K562 (cell line): ENCODE data around the gene RNF186. TPM values are rescaled to one million over a fixed set of nuclear protein-coding genes. Genes with fewer than 3 reads are reported as not detected.

Experiments used
- ATAC-seq: fragments of 200-7000 bp; cut with Tn5 transposase; 3 replicates; pipeline ENCODE4 v1.9.1; 2020; ENCODE audit warnings: moderate library complexity
- BruUV-seq: library from RNA; stranded (reverse); fragments of 400-500 nt; replicated peaks from 2 replicates; lab custom pipeline; 2021; lab: Mats Ljungman, UMichigan
- CTCF ChIA-PET: fragments of 300-600 bp; formaldehyde crosslinking; extraction: SDS; loops from one replicate; lab custom pipeline; 2021; ENCODE audit warnings: low intra/inter-chr PET ratio; lab: Yijun Ruan, JAX
- POLR2A ChIA-PET: fragments of 300-600, 350-650 bp; sonication (Branson Sonifier 250); formaldehyde crosslinking; extraction: SDS; loops from one replicate; lab custom pipeline; 2021; ENCODE audit warnings: antibody characterized with exemption, inconsistent platforms; lab: Yijun Ruan, JAX
- DNase-seq, 4 experiments: peaks; one replicate each; pipeline versions ENCODE4 v3.0.0 to v3.0.0-alpha.2; 2011 to 2018; ENCODE audit warnings: low spot score in 3 of 4, mixed read lengths in 3 of 4; ENCODE audit errors: extremely low read depth in 1 of 4
- FAIRE-seq: peaks from 2 replicates; lab custom pipeline; 2011; peaks lifted over from hg19 to GRCh38; lab: Jason Lieb, UNC
- H2AFZ ChIP-seq: 2 replicates; pipeline ENCODE4 v1.6.0; 2011; ENCODE audit warnings: low read depth, low read length, control low read depth, inconsistent platforms
- H3K27ac ChIP-seq: fragments of 200-600 bp; 3 replicates; pipeline ENCODE4 v1.8.0; 2011; ENCODE audit warnings: low read depth, mild to moderate bottlenecking, control low read depth, inconsistent platforms, low read length, moderate library complexity, mixed read lengths; ENCODE audit errors: extremely low read depth
- H3K27me3 ChIP-seq, 2 experiments: fragments of 300-600 bp in 1 of 2; 2 replicates in 1 of 2; 3 replicates in 1 of 2; pipeline versions ENCODE4 v1.6.0 to v1.8.0; 2011; ENCODE audit warnings: inconsistent platforms in 2 of 2, low read length in 2 of 2, mild to moderate bottlenecking in 1 of 2, mixed read lengths in 1 of 2, moderate library complexity in 1 of 2; ENCODE audit not compliant: control insufficient read depth in 2 of 2, insufficient read depth in 2 of 2
- H3K36me3 ChIP-seq: fragments of 300-600 bp; 3 replicates; pipeline ENCODE4 v1.8.0; 2011; ENCODE audit warnings: mild to moderate bottlenecking, low read length, inconsistent platforms; ENCODE audit not compliant: control insufficient read depth, insufficient read depth
- H3K4me1 ChIP-seq, 2 experiments: fragments of 200-600 bp in 1 of 2; replicated peaks in 1 of 2; 2 replicates in 1 of 2; 3 replicates in 1 of 2; pipeline versions ENCODE4 v1.5.1 to v1.8.0; 2011; ENCODE audit warnings: inconsistent platforms in 2 of 2, low read length in 2 of 2, mild to moderate bottlenecking in 1 of 2, mixed read lengths in 1 of 2, moderate library complexity in 1 of 2; ENCODE audit not compliant: control insufficient read depth in 2 of 2, insufficient read depth in 2 of 2
- H3K4me2 ChIP-seq: 2 replicates; pipeline ENCODE4 v1.6.1; 2011; ENCODE audit warnings: low read length, control low read depth, inconsistent platforms, mixed read lengths; ENCODE audit not compliant: insufficient read depth
- H3K4me3 ChIP-seq: fragments of 200-600 bp; sonication (generic), shearing (Covaris generic); 2 replicates; pipeline ENCODE4 v1.5.1; 2016; ENCODE audit warnings: control low read depth, inconsistent platforms
- H3K79me2 ChIP-seq: fragments of 200-600 bp; 3 replicates; pipeline ENCODE4 v1.8.0; 2011; ENCODE audit warnings: low read length, inconsistent platforms; ENCODE audit not compliant: control insufficient read depth, insufficient read depth
- H3K9ac ChIP-seq, 2 experiments: 2 replicates each; pipeline versions ENCODE4 v1.6.0 to v1.6.1; 2011; ENCODE audit warnings: low read depth in 2 of 2, low read length in 2 of 2, control low read depth in 1 of 2, inconsistent platforms in 1 of 2, mild to moderate bottlenecking in 1 of 2, mixed read lengths in 1 of 2; ENCODE audit not compliant: insufficient read depth in 1 of 2
- H3K9me1 ChIP-seq: one replicate; pipeline ENCODE4 v1.6.0; 2011; ENCODE audit warnings: inconsistent platforms, mild to moderate bottlenecking, low read length, moderate library complexity; ENCODE audit not compliant: control insufficient read depth, insufficient read depth
- H3K9me3 ChIP-seq: replicated peaks from 2 replicates; pipeline ENCODE4 v1.5.1; 2011; ENCODE audit warnings: low read depth, low read length, inconsistent platforms; ENCODE audit not compliant: control insufficient read depth, insufficient read depth
- H4K20me1 ChIP-seq: replicated peaks from 2 replicates; pipeline ENCODE4 v1.6.1; 2011; ENCODE audit warnings: low read length, inconsistent platforms, mixed read lengths; ENCODE audit not compliant: control insufficient read depth, insufficient read depth
- EHMT2 ChIP-seq: fragments of 450-650 bp; IDR thresholded peaks from 2 replicates; pipeline ENCODE4 v1.6.1; 2018; ENCODE audit warnings: antibody characterized with exemption
- MIER1 ChIP-seq: fragments of 450-650 bp; IDR thresholded peaks from 2 replicates; pipeline ENCODE4 v1.6.1; 2016; ENCODE audit warnings: antibody characterized with exemption, mild to moderate bottlenecking, low read depth
- WGBS: fragments of 100-300 bp; shearing (Covaris generic); methylation state at CpG from one replicate; pipeline ENCODE4 v1.1.6; 2016; ENCODE audit warnings: low coverage, mixed read lengths; ENCODE audit not compliant: insufficient coverage; ENCODE audit errors: missing lambda C conversion rate; 5-methylcytosine and 5-hydroxymethylcytosine counted together
- in situ Hi-C: fragments of 300-500 bp; cut with MboI; formaldehyde crosslinking; loops from 4 replicates; pipeline ENCODE4 v1.15.0; 2018; ENCODE audit warnings: inconsistent platforms, mixed read lengths
- intact Hi-C: fragments of 100-400 bp; cut with micrococcal nuclease; formaldehyde crosslinking; loops from 2 replicates; pipeline ENCODE4 v1.14.2; 2022
- polyA plus RNA-seq, 8 experiments: library from polyadenylated mRNA; depleted of rRNA in 4 of 8; stranded (reverse) in 5 of 8; unstranded in 3 of 8; fragments of >200 nt; fragmentation: Nextera tagmentation in 2 of 8; fragmentation: Illumina TruSeq in 1 of 8; extraction: Ambion mirVana in 2 of 8; extraction: Trizol in 1 of 8; gene quantifications; 2 replicates each; pipeline versions ENCODE4 v1.2.1 to v1.2.3, GENCODE V29; 2011 to 2014; ENCODE audit warnings: inconsistent platforms in 1 of 8, missing spikeins in 1 of 8
- total RNA-seq, 7 experiments: library from RNA; depleted of rRNA in 6 of 7; stranded (reverse); fragments of >200 nt in 6 of 7; fragmentation: Illumina TruSeq in 2 of 7; extraction: Trizol in 2 of 7; gene quantifications; 2 replicates each; pipeline versions ENCODE4 v1.2.1 to v1.2.3, GENCODE V29; 2011 to 2021; ENCODE audit warnings: low replicate concordance in 1 of 7
- TF ChIP-seq, protein P1 (sequence below): fragments of 450-650 bp; IDR thresholded peaks from 2 replicates; pipeline ENCODE4 v1.6.1; 2016
- TF ChIP-seq, protein P2 (sequence below), 2 experiments: fragments of 450-650 bp; formaldehyde crosslinking in 1 of 2; IDR thresholded peaks; 2 replicates each; pipeline versions ENCODE4 v1.4.0 to v1.6.1; 2014 to 2020; ENCODE audit warnings: mild to moderate bottlenecking in 2 of 2, borderline replicate concordance in 1 of 2, low read depth in 1 of 2
- TF ChIP-seq, protein P3 (sequence below): sonication (generic); formaldehyde crosslinking; IDR thresholded peaks from 2 replicates; pipeline ENCODE4 v1.8.0; 2022; ENCODE audit warnings: missing genetic modification reagents, mild to moderate bottlenecking, moderate library complexity, borderline replicate concordance

RNF186 gene
- total and polyA plus RNA-seq, 9 of the 15 experiments (the other 6 are each of a cell fraction or from before 2014, with no cell fraction given), result not detected

DNA sequence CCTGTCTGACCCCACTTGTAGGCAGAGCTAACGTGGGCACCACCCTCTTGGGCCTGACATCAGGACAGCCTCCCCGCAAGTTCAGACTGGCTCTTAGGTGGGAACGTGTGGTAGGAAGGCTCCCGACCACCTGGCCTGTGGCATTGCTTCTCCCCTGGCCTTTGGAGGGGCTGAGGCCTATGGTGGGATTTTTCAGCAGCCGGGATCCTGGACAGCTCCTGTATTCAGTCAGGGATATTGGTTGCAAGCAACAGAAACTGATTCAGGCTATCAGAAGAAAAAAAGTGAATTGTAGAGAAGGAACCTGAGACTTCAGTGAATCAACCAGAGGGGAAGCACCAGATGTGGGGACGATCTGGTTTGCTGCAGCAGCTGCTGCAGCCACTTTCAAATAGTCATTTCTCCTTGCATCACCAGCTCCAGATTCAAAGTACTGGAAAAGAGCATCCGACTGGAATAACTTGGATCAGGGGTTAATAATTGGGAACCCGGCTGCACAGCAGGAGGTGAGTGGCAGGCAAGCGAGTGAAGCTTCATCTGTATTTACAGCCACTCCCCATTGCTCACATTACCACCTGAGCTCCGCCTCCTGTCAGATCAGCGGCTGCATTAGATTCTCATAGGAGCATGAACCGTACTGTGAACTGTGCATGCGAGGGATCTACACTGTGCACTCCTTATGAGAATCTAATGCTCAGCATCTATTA is 5.9 kb downstream of the RNF186 start:
- no peak overlapping the region for H3K4me2 ChIP-seq
- POLR2A ChIA-PET, result no interaction called here
- intact Hi-C loops, result no loop called here
- H3K27me3 ChIP-seq, result peaks cover 39 to 53% of the 10 kb centered on the region in 2 experiments
- no TSS peak for BruUV-seq
- H3K9ac ChIP-seq, result no peak overlapping the region
- in situ Hi-C loops, result no loop called here
- H4K20me1 ChIP-seq, result peaks cover 8% of the 10 kb centered on the region; the same call in 1 of the 2 replicates
- 1% methylated on average over 13 of the region's 13 CpGs for WGBS
- ATAC-seq, result no peak
- no peaks in the 10 kb centered on the region for H3K9me1 ChIP-seq
- no peaks in the 10 kb centered on the region for H3K4me1 ChIP-seq
- H3K36me3 ChIP-seq, result no peaks in the 10 kb centered on the region
- TF ChIP-seq, protein P1, sequence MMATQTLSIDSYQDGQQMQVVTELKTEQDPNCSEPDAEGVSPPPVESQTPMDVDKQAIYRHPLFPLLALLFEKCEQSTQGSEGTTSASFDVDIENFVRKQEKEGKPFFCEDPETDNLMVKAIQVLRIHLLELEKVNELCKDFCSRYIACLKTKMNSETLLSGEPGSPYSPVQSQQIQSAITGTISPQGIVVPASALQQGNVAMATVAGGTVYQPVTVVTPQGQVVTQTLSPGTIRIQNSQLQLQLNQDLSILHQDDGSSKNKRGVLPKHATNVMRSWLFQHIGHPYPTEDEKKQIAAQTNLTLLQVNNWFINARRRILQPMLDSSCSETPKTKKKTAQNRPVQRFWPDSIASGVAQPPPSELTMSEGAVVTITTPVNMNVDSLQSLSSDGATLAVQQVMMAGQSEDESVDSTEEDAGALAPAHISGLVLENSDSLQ, result 0 out of 2 replicates have a peak, but pooled peaks have one; percentile 19
- TF ChIP-seq MIER1, result peak; percentile 75; the same call in 1 of the 2 replicates
- TF ChIP-seq, protein P2, sequence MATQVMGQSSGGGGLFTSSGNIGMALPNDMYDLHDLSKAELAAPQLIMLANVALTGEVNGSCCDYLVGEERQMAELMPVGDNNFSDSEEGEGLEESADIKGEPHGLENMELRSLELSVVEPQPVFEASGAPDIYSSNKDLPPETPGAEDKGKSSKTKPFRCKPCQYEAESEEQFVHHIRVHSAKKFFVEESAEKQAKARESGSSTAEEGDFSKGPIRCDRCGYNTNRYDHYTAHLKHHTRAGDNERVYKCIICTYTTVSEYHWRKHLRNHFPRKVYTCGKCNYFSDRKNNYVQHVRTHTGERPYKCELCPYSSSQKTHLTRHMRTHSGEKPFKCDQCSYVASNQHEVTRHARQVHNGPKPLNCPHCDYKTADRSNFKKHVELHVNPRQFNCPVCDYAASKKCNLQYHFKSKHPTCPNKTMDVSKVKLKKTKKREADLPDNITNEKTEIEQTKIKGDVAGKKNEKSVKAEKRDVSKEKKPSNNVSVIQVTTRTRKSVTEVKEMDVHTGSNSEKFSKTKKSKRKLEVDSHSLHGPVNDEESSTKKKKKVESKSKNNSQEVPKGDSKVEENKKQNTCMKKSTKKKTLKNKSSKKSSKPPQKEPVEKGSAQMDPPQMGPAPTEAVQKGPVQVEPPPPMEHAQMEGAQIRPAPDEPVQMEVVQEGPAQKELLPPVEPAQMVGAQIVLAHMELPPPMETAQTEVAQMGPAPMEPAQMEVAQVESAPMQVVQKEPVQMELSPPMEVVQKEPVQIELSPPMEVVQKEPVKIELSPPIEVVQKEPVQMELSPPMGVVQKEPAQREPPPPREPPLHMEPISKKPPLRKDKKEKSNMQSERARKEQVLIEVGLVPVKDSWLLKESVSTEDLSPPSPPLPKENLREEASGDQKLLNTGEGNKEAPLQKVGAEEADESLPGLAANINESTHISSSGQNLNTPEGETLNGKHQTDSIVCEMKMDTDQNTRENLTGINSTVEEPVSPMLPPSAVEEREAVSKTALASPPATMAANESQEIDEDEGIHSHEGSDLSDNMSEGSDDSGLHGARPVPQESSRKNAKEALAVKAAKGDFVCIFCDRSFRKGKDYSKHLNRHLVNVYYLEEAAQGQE (IDR thresholded peaks at IDR 0.05; ENCODE audit: borderline replicate concordance), result peak; percentile 88
- TF ChIP-seq, protein P2 (CRISPR knock-in tag; IDR thresholded peaks at IDR 0.05; ENCODE audit: low read depth), result no peak; the same call in 1 of the 2 replicates
- TF ChIP-seq, protein P3, sequence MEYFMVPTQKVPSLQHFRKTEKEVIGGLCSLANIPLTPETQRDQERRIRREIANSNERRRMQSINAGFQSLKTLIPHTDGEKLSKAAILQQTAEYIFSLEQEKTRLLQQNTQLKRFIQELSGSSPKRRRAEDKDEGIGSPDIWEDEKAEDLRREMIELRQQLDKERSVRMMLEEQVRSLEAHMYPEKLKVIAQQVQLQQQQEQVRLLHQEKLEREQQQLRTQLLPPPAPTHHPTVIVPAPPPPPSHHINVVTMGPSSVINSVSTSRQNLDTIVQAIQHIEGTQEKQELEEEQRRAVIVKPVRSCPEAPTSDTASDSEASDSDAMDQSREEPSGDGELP (CRISPR knock-in tag), result no peak
- peak; percentile 74; the same call in 1 of the 2 replicates for TF ChIP-seq EHMT2
- no peak overlapping the region for H3K4me3 ChIP-seq
- no peaks in the 10 kb centered on the region for H3K9me3 ChIP-seq
- no peak overlapping the region for H2AFZ ChIP-seq
- no peak for FAIRE-seq
- CTCF ChIA-PET, result interaction anchor here (0.6 kb wide), 1 partner anchor 106 kb away, joined by 3 read pairs; no protein-coding TSS in a partner anchor
- no peaks in the 10 kb centered on the region for H3K79me2 ChIP-seq
- no peak overlapping the region for H3K27ac ChIP-seq
- no peak for DNase-seq
